ENCODE data around the gene PRDX2. TPM values are rescaled to one million over a fixed set of nuclear protein-coding genes. Genes with fewer than 3 reads are reported as not detected.
"Not testable (repeated sequence)": the region's sequence is repeated elsewhere in the genome, so short reads cannot be mapped to it uniquely, and the experiment has no call there.

The PRDX2 gene
- total RNA-seq (ENCODE audit: unreplicated experiment), result 215 TPM
- long read RNA-seq, transcript PRDX2-201 (6 exons, 987 nt), result major isoform, 258 of 271 reads
- long read RNA-seq, partial matches to known transcripts, result 11 of 271 reads
- long read RNA-seq, other reads (novel, unspliced or antisense), result 2 of 271 reads

DNA sequence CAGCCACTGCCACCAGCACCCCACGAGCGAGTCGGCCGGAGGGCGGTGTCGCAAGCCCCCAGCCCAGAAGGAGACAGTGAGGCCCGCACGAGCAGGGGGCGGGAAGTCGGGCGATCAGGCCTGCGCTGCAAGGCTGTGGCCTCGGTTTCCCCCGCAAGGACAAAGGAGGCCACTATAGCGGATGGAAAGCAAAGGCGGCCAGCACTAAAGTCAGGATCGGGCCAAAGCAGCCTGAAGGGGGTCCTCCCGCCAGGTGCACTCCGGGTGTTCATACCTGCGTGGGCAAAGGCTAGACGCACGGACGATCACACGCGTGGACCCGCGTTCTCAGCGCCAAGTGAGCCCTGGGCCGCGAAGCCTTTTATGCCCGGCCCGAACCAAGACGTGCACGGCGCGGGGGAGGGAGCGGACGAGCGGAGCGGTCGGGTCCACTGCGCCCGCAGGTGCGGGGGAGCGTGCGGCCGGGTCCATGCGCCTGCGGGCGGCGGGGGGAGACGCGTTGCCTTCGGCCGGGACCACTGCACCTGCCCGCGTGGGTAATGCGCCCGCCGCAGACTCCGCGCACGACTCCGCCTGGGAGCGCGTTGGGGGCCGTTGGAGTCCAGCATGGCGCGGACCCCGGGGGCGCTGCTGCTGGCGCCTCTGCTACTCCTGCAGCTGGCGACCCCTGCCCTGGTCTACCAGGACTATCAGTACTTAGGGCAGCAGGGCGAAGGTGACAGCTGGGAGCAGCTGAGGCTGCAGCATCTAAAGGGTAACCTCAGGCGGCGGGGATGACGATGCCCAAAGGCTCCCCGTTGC, at the start of gene PRDX2, which contains the start of gene THSD8:
Gene PRDX2 (minus strand): TSS at position 335 of the 801 bp plus-strand sequence. CDS start 539 bp downstream, outside the sequence.
Gene THSD8 (plus strand): TSS at position 604 of the 801 bp plus-strand sequence. CDS start 3 bp downstream, at position 607.
- H3K27me3 Mint-ChIP-seq (ENCODE audit: unreplicated experiment), result peaks cover 16% of the 10 kb centered on the region
- DNase-seq (ENCODE audit: low spot score), result peak; percentile 69
- peak within 1 kb of the TSS; percentile 4 for H3K27ac Mint-ChIP-seq (ENCODE audit: unreplicated experiment)
- no peaks in the 10 kb centered on the region for H3K9me3 Mint-ChIP-seq (ENCODE audit: unreplicated experiment)
- peak within 1 kb of the TSS; percentile 92 for H3K4me3 Mint-ChIP-seq (ENCODE audit: unreplicated experiment)
- peaks cover 12% of the 10 kb centered on the region for H3K4me1 Mint-ChIP-seq (ENCODE audit: unreplicated experiment)
- TF ChIP-seq, protein P1, sequence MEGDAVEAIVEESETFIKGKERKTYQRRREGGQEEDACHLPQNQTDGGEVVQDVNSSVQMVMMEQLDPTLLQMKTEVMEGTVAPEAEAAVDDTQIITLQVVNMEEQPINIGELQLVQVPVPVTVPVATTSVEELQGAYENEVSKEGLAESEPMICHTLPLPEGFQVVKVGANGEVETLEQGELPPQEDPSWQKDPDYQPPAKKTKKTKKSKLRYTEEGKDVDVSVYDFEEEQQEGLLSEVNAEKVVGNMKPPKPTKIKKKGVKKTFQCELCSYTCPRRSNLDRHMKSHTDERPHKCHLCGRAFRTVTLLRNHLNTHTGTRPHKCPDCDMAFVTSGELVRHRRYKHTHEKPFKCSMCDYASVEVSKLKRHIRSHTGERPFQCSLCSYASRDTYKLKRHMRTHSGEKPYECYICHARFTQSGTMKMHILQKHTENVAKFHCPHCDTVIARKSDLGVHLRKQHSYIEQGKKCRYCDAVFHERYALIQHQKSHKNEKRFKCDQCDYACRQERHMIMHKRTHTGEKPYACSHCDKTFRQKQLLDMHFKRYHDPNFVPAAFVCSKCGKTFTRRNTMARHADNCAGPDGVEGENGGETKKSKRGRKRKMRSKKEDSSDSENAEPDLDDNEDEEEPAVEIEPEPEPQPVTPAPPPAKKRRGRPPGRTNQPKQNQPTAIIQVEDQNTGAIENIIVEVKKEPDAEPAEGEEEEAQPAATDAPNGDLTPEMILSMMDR (IDR thresholded peaks at IDR 0.05; ENCODE audit: unreplicated experiment), result no peak
- peaks cover 3% of the 10 kb centered on the region for H3K36me3 Mint-ChIP-seq (ENCODE audit: low read depth, unreplicated experiment)

DNA sequence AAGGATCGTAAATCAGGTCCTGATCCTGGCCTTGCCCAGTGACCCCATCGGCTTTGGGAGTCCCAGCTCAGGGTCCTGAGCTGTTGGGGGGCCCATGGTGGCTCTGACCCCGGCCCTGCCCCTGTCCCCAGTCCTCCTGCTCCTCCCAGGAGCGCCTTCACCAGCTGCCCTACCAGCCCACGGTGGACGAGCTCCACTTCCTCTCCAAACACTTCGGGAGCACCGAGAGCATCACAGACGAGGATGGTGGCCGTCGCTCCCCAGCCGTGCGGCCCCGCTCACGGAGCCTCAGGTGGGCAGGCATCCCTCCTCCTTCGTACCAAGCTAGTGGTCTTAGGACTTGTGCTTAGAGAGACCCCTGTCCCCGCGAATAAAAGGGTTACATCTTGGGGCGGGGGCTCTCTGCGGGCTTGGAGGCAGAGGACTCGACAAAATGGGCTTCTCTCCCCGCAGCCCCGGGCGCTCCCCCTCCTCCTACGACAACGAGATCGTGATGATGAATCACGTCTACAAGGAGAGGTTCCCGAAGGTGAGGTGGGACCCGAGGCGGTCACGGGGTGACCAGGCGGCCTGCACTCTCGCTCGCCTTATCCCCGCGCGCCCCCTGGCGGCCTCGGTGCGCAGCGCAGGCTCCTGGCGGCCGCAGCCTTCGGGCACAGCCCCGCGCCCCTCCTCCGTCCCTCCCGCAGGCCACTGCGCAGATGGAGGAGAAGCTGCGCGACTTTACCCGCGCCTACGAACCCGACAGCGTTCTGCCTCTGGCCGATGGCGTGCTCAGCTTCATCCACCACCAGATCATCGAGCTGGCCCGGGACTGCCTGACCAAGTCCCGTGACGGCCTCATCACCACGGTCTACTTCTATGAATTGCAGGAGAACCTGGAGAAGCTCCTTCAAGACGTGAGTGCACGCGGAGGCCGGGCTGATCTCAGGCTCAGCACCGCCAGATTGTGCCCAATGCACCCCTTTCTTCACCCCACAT, 45.8 kb upstream of the PRDX2 start:
- TF ChIP-seq, protein P1 (IDR thresholded peaks at IDR 0.05; ENCODE audit: unreplicated experiment), result peak; percentile 99
- Mint-ChIP-seq H3K36me3 (ENCODE audit: low read depth, unreplicated experiment) (no peaks in the 10 kb centered on the region), H3K9me3 (ENCODE audit: unreplicated experiment) (no peaks in the 10 kb centered on the region), H3K27ac (ENCODE audit: unreplicated experiment) (no peak overlapping the region), H3K4me3 (ENCODE audit: unreplicated experiment) (no peak overlapping the region), H3K27me3 (ENCODE audit: unreplicated experiment) (peaks cover 6% of the 10 kb centered on the region), H3K4me1 (ENCODE audit: unreplicated experiment) (no peaks in the 10 kb centered on the region)
- DNase-seq (ENCODE audit: low spot score), result peak; percentile 98

DNA sequence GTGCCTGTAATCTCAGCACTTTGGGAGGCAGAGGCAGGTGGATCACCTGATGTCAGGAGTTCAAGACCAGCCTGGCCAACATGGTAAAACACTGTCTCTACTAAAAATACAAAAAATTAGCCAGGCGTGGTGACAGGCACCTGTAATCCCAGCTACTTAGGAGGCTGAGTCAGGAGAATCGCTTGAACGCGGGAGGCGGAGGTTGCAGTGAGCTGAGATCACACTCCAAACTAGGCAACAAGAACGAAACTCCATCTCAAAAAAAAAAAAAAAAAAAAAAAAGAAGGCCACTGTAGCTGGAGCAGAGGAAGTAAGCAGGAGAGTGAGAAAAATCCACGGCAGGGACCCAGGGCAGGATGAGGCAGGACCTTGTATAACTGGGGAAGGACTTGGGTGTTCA, 45.0 kb upstream of the PRDX2 start:
- not testable (repeated sequence) for H3K36me3 Mint-ChIP-seq (ENCODE audit: low read depth, unreplicated experiment); H3K9me3 Mint-ChIP-seq (ENCODE audit: unreplicated experiment); H3K4me1 Mint-ChIP-seq (ENCODE audit: unreplicated experiment); H3K4me3 Mint-ChIP-seq (ENCODE audit: unreplicated experiment); H3K27ac Mint-ChIP-seq (ENCODE audit: unreplicated experiment); DNase-seq (ENCODE audit: low spot score)
- peaks cover 11% of the 10 kb centered on the region for H3K27me3 Mint-ChIP-seq (ENCODE audit: unreplicated experiment)

DNA sequence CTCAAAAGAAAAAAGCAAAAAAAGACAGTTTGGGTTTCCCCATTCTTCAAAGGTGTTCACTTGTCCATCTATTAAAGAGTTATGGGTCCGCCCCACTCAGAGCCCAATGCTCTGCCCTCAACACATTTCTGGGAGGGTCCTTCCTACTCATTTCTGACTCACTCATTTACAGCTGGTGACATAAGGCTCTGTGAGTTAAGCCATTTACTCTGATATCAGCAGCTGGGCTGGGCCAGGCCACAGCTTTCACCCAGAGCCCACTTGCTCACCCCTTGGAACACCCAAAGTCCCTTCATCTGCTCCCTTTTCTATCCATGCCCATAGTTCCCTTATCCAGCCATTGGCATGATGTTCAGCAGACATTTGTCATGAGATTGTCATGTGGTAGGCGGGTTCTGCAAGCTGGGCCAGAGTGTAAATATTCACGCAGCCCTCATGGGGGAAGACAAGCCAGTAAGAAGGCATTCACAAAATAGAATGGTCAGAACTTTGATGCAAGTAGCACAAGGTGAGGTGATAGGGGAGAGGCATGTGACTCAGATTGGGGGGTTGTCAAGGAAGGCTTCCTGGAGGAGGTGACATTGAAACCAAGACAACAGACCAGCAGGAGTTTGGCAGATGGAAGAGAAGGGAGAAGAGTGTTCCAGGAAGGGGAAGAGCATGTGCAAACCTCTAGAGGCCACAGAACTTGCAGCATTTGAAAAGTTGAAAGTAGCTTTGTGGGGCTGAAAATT, 42.6 kb upstream of the PRDX2 start:
- Mint-ChIP-seq H3K36me3 (ENCODE audit: low read depth, unreplicated experiment) (peaks cover 5% of the 10 kb centered on the region), H3K4me3 (ENCODE audit: unreplicated experiment) (no peak overlapping the region), H3K27me3 (ENCODE audit: unreplicated experiment) (peaks cover 23% of the 10 kb centered on the region), H3K4me1 (ENCODE audit: unreplicated experiment) (peaks cover 12% of the 10 kb centered on the region), H3K27ac (ENCODE audit: unreplicated experiment) (no peak overlapping the region), H3K9me3 (ENCODE audit: unreplicated experiment) (no peaks in the 10 kb centered on the region)
- TF ChIP-seq, protein P1 (IDR thresholded peaks at IDR 0.05; ENCODE audit: unreplicated experiment), result no peak
- no peak for DNase-seq (ENCODE audit: low spot score)

DNA sequence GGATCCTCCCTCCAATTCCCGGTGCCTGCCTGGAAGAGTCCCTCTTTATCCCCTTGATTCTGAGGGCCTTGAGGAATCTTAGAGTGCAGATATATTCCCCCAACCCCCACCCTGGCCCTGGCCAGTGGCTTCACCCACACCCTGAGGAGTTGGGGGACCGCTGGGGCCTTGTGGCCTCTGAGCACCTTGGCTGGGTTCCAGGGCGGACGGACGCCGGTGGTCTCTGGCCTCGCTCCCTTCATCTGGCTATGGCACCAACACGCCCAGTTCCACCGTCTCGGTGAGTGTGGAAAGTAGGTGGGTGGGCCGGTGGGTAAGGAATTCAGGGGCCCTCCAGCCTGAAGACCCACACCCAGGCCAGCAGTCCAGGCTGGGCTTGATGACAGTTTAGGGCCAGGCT, 41.7 kb upstream of the PRDX2 start:
- Mint-ChIP-seq H3K9me3 (ENCODE audit: unreplicated experiment) (no peaks in the 10 kb centered on the region), H3K4me1 (ENCODE audit: unreplicated experiment) (peaks cover 14% of the 10 kb centered on the region), H3K4me3 (ENCODE audit: unreplicated experiment) (no peak overlapping the region), H3K27ac (ENCODE audit: unreplicated experiment) (no peak overlapping the region), H3K27me3 (ENCODE audit: unreplicated experiment) (peaks cover 25% of the 10 kb centered on the region), H3K36me3 (ENCODE audit: low read depth, unreplicated experiment) (peaks cover 7% of the 10 kb centered on the region)
- TF ChIP-seq, protein P1 (IDR thresholded peaks at IDR 0.05; ENCODE audit: unreplicated experiment), result no peak
- DNase-seq (ENCODE audit: low spot score), result no peak
